Measurements from ENCODE around the gene INHBE. TPM values are rescaled to one million over a fixed set of nuclear protein-coding genes. Genes with fewer than 3 reads are reported as not detected.
"Not testable (repeated sequence)": the region's sequence is repeated elsewhere in the genome, so short reads cannot be mapped to it uniquely, and the experiment has no call there.

Gene INHBE, protein sequence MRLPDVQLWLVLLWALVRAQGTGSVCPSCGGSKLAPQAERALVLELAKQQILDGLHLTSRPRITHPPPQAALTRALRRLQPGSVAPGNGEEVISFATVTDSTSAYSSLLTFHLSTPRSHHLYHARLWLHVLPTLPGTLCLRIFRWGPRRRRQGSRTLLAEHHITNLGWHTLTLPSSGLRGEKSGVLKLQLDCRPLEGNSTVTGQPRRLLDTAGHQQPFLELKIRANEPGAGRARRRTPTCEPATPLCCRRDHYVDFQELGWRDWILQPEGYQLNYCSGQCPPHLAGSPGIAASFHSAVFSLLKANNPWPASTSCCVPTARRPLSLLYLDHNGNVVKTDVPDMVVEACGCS
- total RNA-seq, result 1.2 and 2.0 TPM in 2 replicates
- long read RNA-seq, result 0 reads

DNA sequence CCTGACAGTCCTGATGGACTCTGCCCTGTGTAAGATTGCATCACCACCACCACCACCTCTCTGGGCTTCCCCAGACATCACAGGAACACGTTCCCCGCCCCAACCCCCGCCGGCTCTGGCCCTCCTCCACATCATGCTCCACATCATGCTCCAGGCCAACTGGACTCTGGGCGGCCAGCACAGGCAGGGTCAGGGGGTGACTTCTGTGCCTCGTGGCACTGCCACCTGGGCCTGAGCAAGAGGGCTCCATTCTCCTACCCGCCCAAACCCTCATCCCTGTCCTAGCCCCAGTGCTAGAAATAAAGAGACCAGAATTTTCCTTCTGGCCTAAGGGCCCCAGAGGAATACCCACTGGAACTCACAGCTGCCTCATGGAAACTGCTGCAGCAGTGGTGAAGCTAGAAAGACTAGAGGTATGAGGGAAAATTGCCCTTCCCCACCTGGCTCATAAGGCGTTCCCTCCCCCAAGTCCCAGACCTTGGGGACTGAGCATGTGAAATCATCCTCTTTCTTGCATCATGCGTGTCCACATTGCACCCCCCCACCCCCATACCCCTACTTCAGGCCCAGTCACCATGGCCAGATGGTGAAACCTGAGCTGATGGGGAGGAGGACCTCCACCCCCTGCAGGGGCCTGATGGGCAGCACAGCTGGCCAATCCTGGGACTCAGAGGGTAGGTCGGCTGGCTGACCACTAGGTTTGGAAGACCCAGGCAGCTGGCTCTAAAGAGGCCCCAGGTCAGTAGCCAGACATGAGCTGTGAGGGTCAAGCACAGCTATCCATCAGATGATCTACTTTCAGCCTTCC lies at the start of gene INHBE:
Gene INHBE, plus strand, starts transcription at position 742 of the 808 bp plus-strand sequence. CDS start 230 bp downstream, outside the sequence.
- Mint-ChIP-seq H3K4me1 (ENCODE audit: low read depth) (peaks cover 13% of the 10 kb centered on the region), H3K4me3 (ENCODE audit: low read depth) (no peak within 1 kb of the TSS), H3K9me3 (ENCODE audit: low read depth) (no peaks in the 10 kb centered on the region), H3K27me3 (peaks cover 28% of the 10 kb centered on the region), H3K36me3 (ENCODE audit: insufficient read depth) (no peaks in the 10 kb centered on the region), H3K27ac (no peak within 1 kb of the TSS)
- TF ChIP-seq, protein P1, sequence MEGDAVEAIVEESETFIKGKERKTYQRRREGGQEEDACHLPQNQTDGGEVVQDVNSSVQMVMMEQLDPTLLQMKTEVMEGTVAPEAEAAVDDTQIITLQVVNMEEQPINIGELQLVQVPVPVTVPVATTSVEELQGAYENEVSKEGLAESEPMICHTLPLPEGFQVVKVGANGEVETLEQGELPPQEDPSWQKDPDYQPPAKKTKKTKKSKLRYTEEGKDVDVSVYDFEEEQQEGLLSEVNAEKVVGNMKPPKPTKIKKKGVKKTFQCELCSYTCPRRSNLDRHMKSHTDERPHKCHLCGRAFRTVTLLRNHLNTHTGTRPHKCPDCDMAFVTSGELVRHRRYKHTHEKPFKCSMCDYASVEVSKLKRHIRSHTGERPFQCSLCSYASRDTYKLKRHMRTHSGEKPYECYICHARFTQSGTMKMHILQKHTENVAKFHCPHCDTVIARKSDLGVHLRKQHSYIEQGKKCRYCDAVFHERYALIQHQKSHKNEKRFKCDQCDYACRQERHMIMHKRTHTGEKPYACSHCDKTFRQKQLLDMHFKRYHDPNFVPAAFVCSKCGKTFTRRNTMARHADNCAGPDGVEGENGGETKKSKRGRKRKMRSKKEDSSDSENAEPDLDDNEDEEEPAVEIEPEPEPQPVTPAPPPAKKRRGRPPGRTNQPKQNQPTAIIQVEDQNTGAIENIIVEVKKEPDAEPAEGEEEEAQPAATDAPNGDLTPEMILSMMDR (IDR thresholded peaks at IDR 0.05; ENCODE audit: unreplicated experiment), result no peak
- no peak for DNase-seq (ENCODE audit: low spot score, unreplicated experiment)

DNA sequence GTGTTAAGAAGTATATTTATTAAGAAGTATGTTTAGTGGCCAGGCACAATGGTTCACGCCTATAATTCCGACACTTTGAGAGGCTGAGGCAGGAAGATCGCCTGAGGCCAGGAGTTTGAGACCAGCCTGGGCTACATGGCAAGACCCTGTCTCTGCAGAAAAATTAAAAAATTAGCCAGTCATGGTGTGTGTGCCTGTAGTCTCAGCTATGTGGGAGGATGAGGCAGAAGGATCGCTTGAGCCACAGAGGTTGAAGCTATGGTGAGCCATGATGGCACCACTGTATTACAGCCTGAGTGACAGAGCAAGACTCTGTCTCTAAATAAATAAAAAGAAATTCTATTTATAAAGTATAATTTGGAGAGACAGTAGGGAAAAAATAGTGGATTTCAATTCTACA lies 44.6 kb upstream of the INHBE start:
- no peak overlapping the region for H3K4me3 Mint-ChIP-seq (ENCODE audit: low read depth)
- H3K27ac Mint-ChIP-seq, result no peak overlapping the region
- no peak for DNase-seq (ENCODE audit: low spot score, unreplicated experiment)
- peaks cover 3% of the 10 kb centered on the region for H3K36me3 Mint-ChIP-seq (ENCODE audit: insufficient read depth)
- no peaks in the 10 kb centered on the region for H3K27me3 Mint-ChIP-seq
- H3K9me3 Mint-ChIP-seq (ENCODE audit: low read depth), result no peaks in the 10 kb centered on the region
- H3K4me1 Mint-ChIP-seq (ENCODE audit: low read depth), result peaks cover 3% of the 10 kb centered on the region
- TF ChIP-seq, protein P1 (IDR thresholded peaks at IDR 0.05; ENCODE audit: unreplicated experiment), result no peak

- H3K4me1 Mint-ChIP-seq (ENCODE audit: low read depth); H3K27me3 Mint-ChIP-seq; H3K36me3 Mint-ChIP-seq (ENCODE audit: insufficient read depth); DNase-seq (ENCODE audit: low spot score, unreplicated experiment); H3K9me3 Mint-ChIP-seq (ENCODE audit: low read depth); H3K27ac Mint-ChIP-seq; H3K4me3 Mint-ChIP-seq (ENCODE audit: low read depth): not testable (repeated sequence)
Observed at GRCh38 chr12:57414160-57414559, 40.9 kb upstream of the INHBE start.

DNA sequence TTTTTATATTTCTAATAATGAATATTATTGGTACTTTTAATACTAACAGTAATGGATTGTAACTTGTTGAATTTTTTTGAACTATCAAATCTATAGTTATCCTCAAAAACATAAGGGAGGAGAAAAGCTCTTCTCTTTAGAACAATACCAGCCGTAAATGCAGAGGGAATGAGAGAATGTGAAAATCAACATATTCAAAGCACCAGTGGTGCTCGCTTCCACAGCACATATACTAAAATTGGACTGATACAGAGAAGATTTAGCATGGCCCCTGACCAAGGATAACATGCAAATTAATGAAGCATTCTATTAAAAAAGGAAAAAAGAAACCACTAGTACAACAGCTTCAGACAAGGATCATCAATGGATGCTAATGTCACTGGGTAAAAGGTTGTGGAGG lies 40.0 kb upstream of the INHBE start:
- H3K27ac Mint-ChIP-seq, result no peak overlapping the region

DNA sequence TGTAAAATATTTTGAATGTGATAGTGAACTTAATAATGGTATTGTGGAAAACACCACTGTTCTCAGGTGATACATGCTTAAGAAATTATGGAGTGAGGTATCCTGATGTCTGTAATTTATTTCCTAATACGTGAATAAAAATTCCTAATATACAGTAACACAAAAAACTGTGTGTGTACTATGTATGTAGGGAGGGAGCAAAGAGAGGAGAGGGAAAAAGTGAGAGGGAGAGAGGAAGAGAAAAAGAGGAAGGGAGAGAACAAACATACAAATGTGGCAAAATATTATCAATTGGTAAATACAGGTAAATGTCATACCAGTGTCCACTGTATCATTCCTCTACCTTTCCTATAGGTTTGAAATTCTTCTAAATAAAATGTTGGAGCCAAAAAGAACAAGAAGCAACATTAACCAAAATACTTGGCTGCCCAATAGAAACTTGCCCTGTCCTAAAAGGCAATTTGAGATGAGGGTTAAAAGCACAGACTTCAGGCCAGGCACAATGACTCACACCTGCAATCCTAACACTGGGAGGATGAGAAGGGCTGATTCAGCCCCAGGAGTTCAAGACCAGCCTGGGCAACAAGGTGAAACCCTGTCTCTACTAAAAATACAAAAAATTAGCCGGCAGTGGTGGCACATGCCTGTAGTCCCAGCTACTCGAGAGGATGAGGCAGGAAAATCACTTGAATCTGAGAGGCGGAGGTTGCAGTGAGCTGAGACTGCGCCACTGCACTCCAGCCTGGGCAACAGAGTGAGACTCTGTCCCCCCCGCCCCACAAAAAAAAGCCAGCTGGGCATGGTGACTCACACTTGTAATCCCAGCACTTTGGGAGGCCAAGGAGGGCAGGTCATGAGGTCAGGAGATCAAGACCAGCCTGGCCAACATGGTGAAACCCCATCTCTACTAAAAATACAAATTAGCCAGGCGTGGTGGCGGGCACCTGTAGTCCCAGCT lies 38.8 kb upstream of the INHBE start:
- no peak for DNase-seq (ENCODE audit: low spot score, unreplicated experiment)
- Mint-ChIP-seq H3K27ac (no peak overlapping the region), H3K4me1 (ENCODE audit: low read depth) (peaks cover 7% of the 10 kb centered on the region), H3K9me3 (ENCODE audit: low read depth) (no peaks in the 10 kb centered on the region), H3K4me3 (ENCODE audit: low read depth) (no peak overlapping the region), H3K27me3 (no peaks in the 10 kb centered on the region), H3K36me3 (ENCODE audit: insufficient read depth) (peaks cover 1% of the 10 kb centered on the region)
- TF ChIP-seq, protein P1 (IDR thresholded peaks at IDR 0.05; ENCODE audit: unreplicated experiment), result no peak

More for the DNA sequence above, 40.0 kb upstream of the INHBE start:
- Mint-ChIP-seq H3K27me3 (no peaks in the 10 kb centered on the region), H3K4me3 (ENCODE audit: low read depth) (no peak overlapping the region), H3K9me3 (ENCODE audit: low read depth) (no peaks in the 10 kb centered on the region), H3K36me3 (ENCODE audit: insufficient read depth) (peaks cover 1% of the 10 kb centered on the region), H3K4me1 (ENCODE audit: low read depth) (peaks cover 7% of the 10 kb centered on the region)
- TF ChIP-seq, protein P1 (IDR thresholded peaks at IDR 0.05; ENCODE audit: unreplicated experiment), result no peak
- DNase-seq (ENCODE audit: low spot score, unreplicated experiment), result no peak
